ENCODE results near the gene ASB6. TPM values are rescaled to one million over a fixed set of nuclear protein-coding genes. Genes with fewer than 3 reads are reported as not detected.

Gene ASB6
- total and polyA plus RNA-seq, 2 experiments from 2014 or later = 8.8 to 19.8 TPM

- H3K36me3 ChIP-seq (ENCODE audit: insufficient read depth) = no peaks in the 10 kb centered on the region
- TF ChIP-seq ZNF114 (CRISPR knock-in tag; IDR thresholded peaks at IDR 0.05) = no peak
- TF ChIP-seq CREB1 (CRISPR knock-in tag; IDR thresholded peaks at IDR 0.05; ENCODE audit: low read depth) = no peak
- TF ChIP-seq STAT1 (IDR thresholded peaks at IDR 0.05; ENCODE audit: unreplicated experiment) = no peak
- no peak for TF ChIP-seq JUNB (IDR thresholded peaks at IDR 0.05; ENCODE audit: unreplicated experiment)
- no peak for TF ChIP-seq ZNF462 (CRISPR knock-in tag; IDR thresholded peaks at IDR 0.05)
- no peak for TF ChIP-seq POLR2AphosphoS5 (IDR thresholded peaks at IDR 0.05; ENCODE audit: low read depth)
- TF ChIP-seq ETS1 (IDR thresholded peaks at IDR 0.05) = no peak
- no peak for TF ChIP-seq NANOG (IDR thresholded peaks at IDR 0.05; ENCODE audit: borderline replicate concordance)
- no peak for TF ChIP-seq REST (IDR thresholded peaks at IDR 0.05; ENCODE audit: unreplicated experiment)
- no peak for TF ChIP-seq CTCF (conservative IDR thresholded peaks at IDR 0.05; ENCODE audit: low read depth in 2 of 2)
- TF ChIP-seq ZNF331 (CRISPR knock-in tag; IDR thresholded peaks at IDR 0.05; ENCODE audit: low read depth) = no peak
- TF ChIP-seq EZH2 (IDR thresholded peaks at IDR 0.05; ENCODE audit: low read depth, unreplicated experiment) = no peak
- no peak for TF ChIP-seq EZH2phosphoT487 (IDR thresholded peaks at IDR 0.05; ENCODE audit: unreplicated experiment)
- peaks cover 8% of the 10 kb centered on the region for H3K4me1 Mint-ChIP-seq
These were observed 36.9 kb upstream of the ASB6 start for GRCh38 chr9:129678844-129679243.

More at GRCh38 chr9:129678844-129679243, 36.9 kb upstream of the ASB6 start:
- ATAC-seq = no peak
- Mint-ChIP-seq H3K9me3 (no peaks in the 10 kb centered on the region), H3K27me3 (ENCODE audit: insufficient read depth, low read depth, poor library complexity) (peaks cover 7% of the 10 kb centered on the region), H3K27ac (no peak overlapping the region), H3K36me3 (ENCODE audit: low read depth) (no peaks in the 10 kb centered on the region), H3K4me3 (no peak overlapping the region)
- no peak for DNase-seq (ENCODE audit: low spot score)
- Histone ChIP-seq H3K4me2 (no peak overlapping the region), H3K9me2 (ENCODE audit: insufficient read depth) (no peaks in the 10 kb centered on the region), H3K4me1 (ENCODE audit: insufficient read depth) (no peaks in the 10 kb centered on the region; the same call in 1 of the 2 replicates), H4K20me1 (replicated peaks; ENCODE audit: insufficient read depth) (no peaks in the 10 kb centered on the region), H3K27ac (ENCODE audit: low read depth) (no peak overlapping the region), H3K27me3 (ENCODE audit: insufficient read depth) (no peaks in the 10 kb centered on the region), H2AFZ (no peak overlapping the region), H3K79me2 (replicated peaks; ENCODE audit: insufficient read depth) (no peaks in the 10 kb centered on the region), H3F3A (replicated peaks; ENCODE audit: low read depth) (no peaks in the 10 kb centered on the region), H3K4me3 (no peak overlapping the region)
